Subcutaneous abdominal adipose tissue (tissue), 5 donors: ENCODE data around the gene KIF16B.

Experiments
- H3K27ac ChIP-seq: one replicate; pipeline ENCODE4 v1.7.0; 2013; ENCODE audit warnings: low read depth, mild to moderate bottlenecking, inconsistent platforms, low read length, moderate library complexity
- H3K27me3 ChIP-seq, 5 donors: one replicate each; pipeline ENCODE4 v1.7.0; 2013; ENCODE audit warnings: low read length in 5 of 5, inconsistent platforms in 1 of 5; ENCODE audit not compliant: control insufficient read depth in 5 of 5, insufficient read depth in 4 of 5
- H3K36me3 ChIP-seq, 5 donors: one replicate each; pipeline ENCODE4 v1.7.0; 2013; ENCODE audit warnings: low read length in 5 of 5; ENCODE audit not compliant: control insufficient read depth in 5 of 5, insufficient read depth in 5 of 5
- H3K4me1 ChIP-seq, 5 donors: one replicate each; pipeline ENCODE4 v1.7.0; 2013; ENCODE audit warnings: low read length in 5 of 5, mild to moderate bottlenecking in 3 of 5, moderate library complexity in 1 of 5; ENCODE audit not compliant: control insufficient read depth in 5 of 5, insufficient read depth in 5 of 5
- H3K4me3 ChIP-seq, 5 donors: one replicate each; pipeline ENCODE4 v1.7.0; 2013; ENCODE audit warnings: low read length in 5 of 5, low read depth in 1 of 5
- H3K9ac ChIP-seq, 5 donors: one replicate each; pipeline ENCODE4 v1.7.0; 2013; ENCODE audit warnings: low read length in 5 of 5, mild to moderate bottlenecking in 4 of 5, moderate library complexity in 3 of 5
- H3K9me3 ChIP-seq, 5 donors: one replicate each; pipeline ENCODE4 v1.7.0; 2013; ENCODE audit warnings: low read length in 5 of 5; ENCODE audit not compliant: control insufficient read depth in 5 of 5
- donor health status: healthy.
- donor health status: healthy.
- donor health status: healthy.
- donor health status: healthy.
- donor health status: healthy.

Gene KIF16B

DNA sequence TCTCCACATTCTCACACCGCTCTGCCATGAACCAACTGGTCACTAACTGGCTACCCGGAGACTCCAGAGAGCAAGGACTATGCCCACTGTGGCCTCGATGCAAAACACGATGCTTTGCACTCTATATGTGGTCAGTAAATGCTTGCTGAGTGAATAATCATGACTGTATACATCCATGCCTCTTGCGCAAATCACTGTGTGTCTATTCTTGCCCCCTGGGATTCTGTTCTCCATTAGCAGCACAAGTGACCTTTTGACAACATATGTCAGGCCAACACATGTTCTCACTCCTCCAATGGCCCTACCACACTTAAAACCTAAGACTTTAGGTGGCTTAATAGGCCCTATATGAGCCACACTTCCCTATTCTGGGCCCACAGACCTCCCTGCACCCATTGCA is 16.9 kb downstream of the KIF16B start:
- H3K9me3 ChIP-seq, result no peaks in the 10 kb centered on the region
- no peaks in the 10 kb centered on the region for H3K27me3 ChIP-seq
- H3K4me3 ChIP-seq, result peak overlapping the region in 1 of 5 donors; percentile 22
- no peak overlapping the region for H3K27ac ChIP-seq
- peaks cover 6 to 41% (median 30%) of the 10 kb centered on the region in 5 donors for H3K4me1 ChIP-seq
- H3K9ac ChIP-seq, result no peak overlapping the region
- no peaks in the 10 kb centered on the region for H3K36me3 ChIP-seq

DNA sequence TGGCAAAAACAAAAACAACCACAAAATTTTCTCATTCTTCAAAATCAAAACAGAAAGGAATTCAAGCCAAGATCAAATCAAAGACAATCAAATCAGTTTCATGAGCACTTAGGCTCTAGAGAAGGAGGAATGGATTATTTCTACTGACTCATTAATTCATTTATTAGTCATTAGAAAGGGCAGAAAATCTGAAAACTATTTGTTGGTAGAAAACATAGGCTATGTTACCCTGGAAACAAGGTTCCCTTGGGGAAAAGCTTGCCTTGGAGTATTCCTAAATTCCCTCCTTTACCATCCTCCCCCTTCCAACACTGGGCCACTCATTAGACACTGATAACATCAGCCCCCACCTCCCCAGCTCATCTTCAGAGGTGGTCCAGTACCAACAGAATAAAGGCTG is 17.5 kb downstream of the KIF16B start:
- peaks cover 6 to 41% (median 30%) of the 10 kb centered on the region in 5 donors for H3K4me1 ChIP-seq
- H3K27me3 ChIP-seq, result no peaks in the 10 kb centered on the region
- H3K9me3 ChIP-seq, result no peaks in the 10 kb centered on the region
- H3K4me3 ChIP-seq, result peak overlapping the region in 1 of 5 donors; percentile 22
- H3K36me3 ChIP-seq, result no peaks in the 10 kb centered on the region
- H3K9ac ChIP-seq, result no peak overlapping the region
- H3K27ac ChIP-seq, result no peak overlapping the region

DNA sequence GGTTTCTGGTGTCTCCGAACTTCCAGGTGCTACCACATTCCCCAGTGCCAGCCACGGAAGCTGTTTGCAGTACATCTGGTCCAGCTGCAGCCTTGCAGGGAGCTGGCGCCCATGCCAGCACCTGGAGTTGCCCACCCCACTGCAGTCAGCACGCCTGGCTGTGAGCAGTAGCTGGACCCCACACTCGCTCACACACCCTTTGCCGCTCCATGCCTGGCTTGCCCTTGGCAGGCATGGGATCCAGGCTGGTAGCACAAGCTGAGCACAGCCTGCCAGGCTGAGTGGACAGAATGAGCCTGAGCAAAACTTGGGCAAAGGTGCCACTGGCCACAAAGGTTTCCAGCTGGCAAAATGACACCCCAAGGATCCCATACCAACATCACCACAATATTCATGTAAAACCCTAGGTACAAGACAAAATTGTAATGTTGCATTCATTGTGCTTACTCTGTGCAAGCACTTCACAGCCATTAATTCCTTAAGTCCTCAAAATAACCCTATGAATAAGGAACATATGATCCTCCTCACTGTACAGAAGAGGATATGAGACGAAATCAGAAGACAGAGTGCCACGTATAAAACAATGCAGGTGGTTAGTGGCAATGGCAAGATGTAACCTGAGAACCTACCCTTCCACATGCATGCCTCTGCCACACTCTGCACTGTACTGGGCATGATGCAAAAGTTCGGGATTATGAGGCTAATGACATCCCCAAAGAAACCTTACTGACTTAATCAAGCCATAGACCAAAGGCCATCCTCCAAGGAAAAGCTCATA is 18.3 kb downstream of the KIF16B start:
- H3K9me3 ChIP-seq, result no peaks in the 10 kb centered on the region
- H3K27ac ChIP-seq, result peak overlapping the region; percentile 50
- no peaks in the 10 kb centered on the region for H3K27me3 ChIP-seq
- H3K9ac ChIP-seq, result peak overlapping the region in 1 of 5 donors; percentile 30
- peaks cover 6 to 41% (median 30%) of the 10 kb centered on the region in 5 donors for H3K4me1 ChIP-seq
- no peak overlapping the region for H3K4me3 ChIP-seq
- no peaks in the 10 kb centered on the region for H3K36me3 ChIP-seq

DNA sequence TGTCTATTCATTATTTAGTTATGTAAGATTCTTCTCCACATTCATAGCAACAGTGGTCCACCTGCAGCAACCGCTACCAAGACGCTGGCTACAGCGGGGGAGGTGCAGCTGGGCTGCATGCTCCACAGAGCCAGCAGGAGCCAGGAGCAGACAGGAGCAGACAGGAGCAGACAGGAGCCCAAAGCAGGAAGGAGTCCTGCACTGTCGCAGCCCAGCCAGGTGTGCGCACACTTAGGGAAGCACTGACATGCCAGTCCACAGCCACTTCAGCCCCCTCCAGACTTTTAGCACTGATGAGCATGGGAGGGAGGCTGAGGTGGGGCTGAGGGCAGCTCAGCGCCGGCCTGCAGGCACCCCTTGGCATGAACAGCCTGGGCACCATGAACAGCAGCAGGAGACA is 19.6 kb downstream of the KIF16B start:
- no peak overlapping the region for H3K9ac ChIP-seq
- no peak overlapping the region for H3K4me3 ChIP-seq
- no peaks in the 10 kb centered on the region for H3K36me3 ChIP-seq
- H3K27ac ChIP-seq, result no peak overlapping the region
- H3K9me3 ChIP-seq, result no peaks in the 10 kb centered on the region
- no peaks in the 10 kb centered on the region for H3K27me3 ChIP-seq
- peaks cover 6 to 41% (median 30%) of the 10 kb centered on the region in 5 donors for H3K4me1 ChIP-seq

DNA sequence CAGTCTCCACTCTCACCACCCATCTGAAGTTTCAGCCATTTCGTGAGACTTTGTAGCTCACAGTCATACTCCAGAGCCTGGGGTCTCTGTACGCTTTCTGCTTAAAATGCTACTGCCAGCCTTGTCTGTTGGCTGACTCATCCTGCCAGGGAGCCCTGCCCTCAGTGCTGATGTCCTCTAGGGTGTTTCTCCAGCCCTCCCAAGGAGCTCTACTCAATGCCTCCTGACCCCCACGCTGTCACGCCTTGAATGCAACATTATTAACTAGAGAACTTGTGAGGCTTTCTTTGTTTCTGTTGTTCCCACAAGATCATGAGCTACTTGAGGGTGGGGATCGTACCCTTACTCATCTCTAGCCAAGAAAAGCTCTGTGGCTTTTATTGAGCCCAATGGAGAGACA is 20.1 kb downstream of the KIF16B start:
- H3K9ac ChIP-seq, result no peak overlapping the region
- no peak overlapping the region for H3K4me3 ChIP-seq
- peaks cover 6 to 41% (median 30%) of the 10 kb centered on the region in 5 donors for H3K4me1 ChIP-seq
- no peaks in the 10 kb centered on the region for H3K27me3 ChIP-seq
- H3K27ac ChIP-seq, result no peak overlapping the region
- no peaks in the 10 kb centered on the region for H3K36me3 ChIP-seq
- H3K9me3 ChIP-seq, result no peaks in the 10 kb centered on the region

DNA sequence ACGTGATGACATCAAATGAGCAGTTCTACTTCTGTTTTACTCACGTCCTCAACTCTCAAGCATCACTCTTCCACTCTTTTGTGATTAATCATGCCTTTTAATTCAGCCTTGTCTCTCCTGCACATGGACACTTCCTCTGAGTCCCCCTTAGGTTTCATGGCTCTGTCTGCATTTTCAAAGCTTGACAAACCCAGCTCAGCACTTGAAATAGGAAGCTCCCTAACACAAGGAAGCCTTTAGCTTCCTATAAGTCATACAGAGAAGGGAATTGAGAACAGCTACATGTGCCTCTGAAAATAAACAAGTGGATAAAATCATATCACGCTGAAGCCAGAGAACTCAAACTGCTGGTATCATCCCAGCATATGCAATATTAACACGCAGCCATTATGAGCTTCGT is 21.2 kb downstream of the KIF16B start:
- H3K27ac ChIP-seq, result no peak overlapping the region
- H3K4me1 ChIP-seq, result peaks cover 6 to 41% (median 30%) of the 10 kb centered on the region in 5 donors
- H3K4me3 ChIP-seq, result no peak overlapping the region
- no peaks in the 10 kb centered on the region for H3K36me3 ChIP-seq
- no peak overlapping the region for H3K9ac ChIP-seq
- no peaks in the 10 kb centered on the region for H3K27me3 ChIP-seq
- no peaks in the 10 kb centered on the region for H3K9me3 ChIP-seq

DNA sequence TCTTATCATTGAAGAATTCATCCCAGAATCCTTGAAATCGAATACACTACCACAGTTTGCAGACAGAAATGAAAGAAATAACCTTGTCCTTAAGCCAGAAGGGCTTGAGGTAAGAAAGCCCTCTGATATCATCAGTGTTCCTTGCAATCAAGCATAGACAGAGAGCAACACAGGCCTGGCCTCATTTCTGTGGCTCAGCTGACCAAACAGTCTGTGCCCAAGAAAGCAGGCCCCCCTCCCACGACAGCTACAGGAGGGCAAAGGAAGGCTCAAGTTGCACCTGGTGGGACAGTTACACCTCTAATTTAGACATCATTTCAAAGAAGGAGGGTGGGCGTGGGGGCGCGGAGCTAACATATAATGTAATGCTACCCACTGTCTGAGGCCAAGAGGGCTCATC is 21.6 kb downstream of the KIF16B start:
- Histone ChIP-seq H3K4me1 (peaks cover 6 to 39% (median 30%) of the 10 kb centered on the region in 5 donors), H3K9ac (no peak overlapping the region), H3K27me3 (no peaks in the 10 kb centered on the region)

DNA sequence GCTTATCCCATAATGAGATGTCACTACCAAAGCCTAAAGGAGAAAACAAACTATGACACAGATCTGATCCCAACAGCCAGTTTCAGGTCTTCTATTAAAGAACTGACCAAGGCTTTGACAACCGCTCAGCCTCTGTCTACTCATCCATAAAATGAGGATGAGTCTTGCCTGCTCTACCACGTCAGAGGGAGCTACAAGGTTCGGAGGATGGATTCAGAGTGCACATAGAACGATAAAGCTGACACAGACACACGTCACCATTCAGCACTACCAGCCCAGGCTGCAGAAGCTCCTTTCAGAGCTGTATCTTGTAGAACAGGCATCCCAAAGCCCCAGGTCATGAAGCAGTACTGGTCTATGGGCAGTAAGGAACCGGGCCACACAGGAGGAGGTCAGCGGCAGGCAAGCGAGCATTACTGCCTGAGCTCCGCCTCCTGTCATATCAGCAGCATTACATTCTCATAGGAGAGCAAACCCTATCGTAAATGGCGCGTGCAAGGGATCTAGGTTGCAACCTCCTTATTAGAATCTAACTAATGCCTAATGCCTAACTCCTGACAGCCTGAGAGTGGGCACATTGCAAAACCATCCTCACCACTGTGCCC is 25.1 kb downstream of the KIF16B start:
- H3K9me3 ChIP-seq, result no peaks in the 10 kb centered on the region
- no peak overlapping the region for H3K4me3 ChIP-seq
- H3K27me3 ChIP-seq, result no peaks in the 10 kb centered on the region
- H3K36me3 ChIP-seq, result no peaks in the 10 kb centered on the region
- peaks cover 0 to 16% (median 9%) of the 10 kb centered on the region in 5 donors for H3K4me1 ChIP-seq
- no peak overlapping the region for H3K27ac ChIP-seq
- no peak overlapping the region for H3K9ac ChIP-seq

More for the DNA sequence above, 21.6 kb downstream of the KIF16B start:
- no peak overlapping the region for H3K4me3 ChIP-seq
- H3K9me3 ChIP-seq, result no peaks in the 10 kb centered on the region
- no peak overlapping the region for H3K27ac ChIP-seq
- no peaks in the 10 kb centered on the region for H3K36me3 ChIP-seq

DNA sequence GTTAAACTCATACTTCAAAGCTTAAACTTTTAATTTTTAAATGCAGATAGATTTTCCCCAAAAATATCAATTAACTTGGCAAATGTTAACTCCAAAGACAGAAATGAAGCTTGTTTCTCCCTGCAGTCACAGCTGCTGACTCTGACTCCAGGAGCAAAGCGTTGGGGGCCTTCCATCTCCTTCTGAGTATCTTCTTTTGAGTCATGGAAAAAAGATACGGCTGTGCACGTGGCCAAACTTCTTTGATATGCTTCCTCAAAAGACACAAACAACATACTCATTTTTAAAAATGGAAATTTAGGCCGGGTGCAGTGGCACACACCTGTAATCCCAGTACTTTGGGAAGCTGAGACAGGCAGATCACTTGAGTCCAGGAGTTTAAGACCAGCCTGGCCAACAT is 28.3 kb downstream of the KIF16B start:
- H3K4me3 ChIP-seq, result no peak overlapping the region
- H3K9me3 ChIP-seq, result no peaks in the 10 kb centered on the region
- H3K27me3 ChIP-seq, result no peaks in the 10 kb centered on the region
- H3K36me3 ChIP-seq, result no peaks in the 10 kb centered on the region
- H3K9ac ChIP-seq, result no peak overlapping the region
- peaks cover 0 to 33% (median 23%) of the 10 kb centered on the region in 5 donors for H3K4me1 ChIP-seq
- no peak overlapping the region for H3K27ac ChIP-seq

DNA sequence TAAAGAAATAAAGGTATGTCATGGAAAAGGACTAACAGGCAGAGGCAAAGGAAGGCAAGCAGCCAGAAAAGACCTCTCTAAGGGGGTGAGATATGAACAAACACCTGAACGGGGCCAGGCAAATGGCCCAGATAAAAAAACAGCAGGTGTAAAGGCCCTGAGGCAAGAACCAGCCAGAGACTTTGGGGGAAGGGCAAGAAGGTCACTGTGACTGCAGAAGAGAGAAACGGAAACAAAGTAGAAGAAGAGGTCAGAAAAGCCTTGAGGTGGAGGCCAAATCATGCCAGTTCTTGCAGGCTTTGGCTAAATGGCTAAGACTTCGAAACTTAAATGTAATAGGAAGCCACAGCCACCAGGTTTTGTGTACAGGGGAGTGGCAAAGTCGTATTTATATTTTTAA is 30.8 kb downstream of the KIF16B start:
- H3K9me3 ChIP-seq, result no peaks in the 10 kb centered on the region
- H3K27ac ChIP-seq, result no peak overlapping the region
- H3K4me1 ChIP-seq, result peaks cover 2 to 52% (median 36%) of the 10 kb centered on the region in 5 donors

More for the DNA sequence above, 30.8 kb downstream of the KIF16B start:
- Histone ChIP-seq H3K36me3 (no peaks in the 10 kb centered on the region), H3K27me3 (no peaks in the 10 kb centered on the region), H3K9ac (no peak overlapping the region), H3K4me3 (no peak overlapping the region)
